Natural killer cell treated with Interleukin-12 subunit alpha and Interleukin-12 subunit beta and Interleukin-15 and Interleukin-18, amount 100 ng/mL, for 72 hours (primary cell): ENCODE results near the gene DNAJC12. TPM values are rescaled to one million over a fixed set of nuclear protein-coding genes. Genes with fewer than 3 reads are reported as not detected.
"Not testable (repeated sequence)": the region's sequence is repeated elsewhere in the genome, so short reads cannot be mapped to it uniquely, and the experiment has no call there.

Experiments
- ATAC-seq, 2 donors: fragments of 150-1000 bp; cut with Tn5 transposase in 1 of 2; sonication (Bioruptor Pico), chemical (Tn5 transposase) in 1 of 2; 2 replicates each; pipeline ENCODE4 v1.10.0; 2021
- DNase-seq: peaks from one replicate; pipeline ENCODE4 v3.0.0; 2022; ENCODE audit warnings: low spot score
- H3K27ac Mint-ChIP-seq, 2 donors: 1 replicate in 1 of 2; 2 replicates in 1 of 2; pipeline ENCODE4 v1.8.0; 2022; ENCODE audit warnings: mixed read lengths in 2 of 2, mild to moderate bottlenecking in 1 of 2, moderate library complexity in 1 of 2
- H3K27me3 Mint-ChIP-seq, 2 donors: 1 replicate in 1 of 2; 2 replicates in 1 of 2; pipeline ENCODE4 v1.8.0; 2022; ENCODE audit warnings: mixed read lengths in 2 of 2
- H3K36me3 Mint-ChIP-seq: one replicate; pipeline ENCODE4 v1.8.0; 2022; ENCODE audit warnings: mixed read lengths
- H3K4me1 Mint-ChIP-seq, 2 donors: 1 replicate in 1 of 2; 2 replicates in 1 of 2; pipeline ENCODE4 v1.8.0; 2022; ENCODE audit warnings: low read depth in 2 of 2, mixed read lengths in 2 of 2, mild to moderate bottlenecking in 1 of 2
- H3K4me3 Mint-ChIP-seq: one replicate; pipeline ENCODE4 v1.8.0; 2022; ENCODE audit warnings: mixed read lengths
- H3K9me3 Mint-ChIP-seq: 2 replicates; pipeline ENCODE4 v1.8.0; 2022; ENCODE audit warnings: mixed read lengths
- total RNA-seq, 2 donors: library from RNA; stranded (reverse); gene quantifications; one replicate each; pipeline ENCODE4 v1.2.3, GENCODE V29; 2022

The DNAJC12 gene
- total RNA-seq, 2 donors from 2014 or later, result 0.24 to 2.3 TPM

GRCh38 chr10:67779465-67780203, 58.4 kb downstream of the DNAJC12 start:
- no peaks in the 10 kb centered on the region for H3K9me3 Mint-ChIP-seq
- H3K27me3 Mint-ChIP-seq, result peaks cover 0 to 3% of the 10 kb centered on the region in 2 donors
- H3K36me3 Mint-ChIP-seq, result no peaks in the 10 kb centered on the region
- H3K4me3 Mint-ChIP-seq, result no peak overlapping the region
- peak; percentile 70 to 72 for ATAC-seq
- peaks cover 6 to 12% of the 10 kb centered on the region in 2 donors for H3K4me1 Mint-ChIP-seq
- H3K27ac Mint-ChIP-seq, result no peak overlapping the region
- peak; percentile 69 for DNase-seq

GRCh38 chr10:67776371-67776770, 61.6 kb downstream of the DNAJC12 start:
- ATAC-seq (no peak), DNase-seq (no peak)
- Mint-ChIP-seq H3K27me3 (peaks cover 0 to 3% of the 10 kb centered on the region in 2 donors), H3K4me1 (peaks cover 6 to 8% of the 10 kb centered on the region in 2 donors), H3K9me3 (no peaks in the 10 kb centered on the region), H3K36me3 (no peaks in the 10 kb centered on the region), H3K27ac (no peak overlapping the region), H3K4me3 (no peak overlapping the region)

- Mint-ChIP-seq H3K9me3 (no peaks in the 10 kb centered on the region), H3K27me3 (peaks cover 0 to 3% of the 10 kb centered on the region in 2 donors), H3K4me1 (peaks cover 6 to 8% of the 10 kb centered on the region in 2 donors), H3K27ac (no peak overlapping the region), H3K36me3 (no peaks in the 10 kb centered on the region), H3K4me3 (no peak overlapping the region)
- DNase-seq (no peak), ATAC-seq (no peak)
Observed at GRCh38 chr10:67775279-67775678, 62.7 kb downstream of the DNAJC12 start.

- Mint-ChIP-seq H3K4me3 (no peak overlapping the region), H3K27ac (peak overlapping the region in 1 of 2 donors; percentile 54), H3K4me1 (peaks cover 6 to 8% of the 10 kb centered on the region in 2 donors), H3K27me3 (peaks cover 0 to 5% of the 10 kb centered on the region in 2 donors), H3K9me3 (no peaks in the 10 kb centered on the region), H3K36me3 (no peaks in the 10 kb centered on the region)
- ATAC-seq (peak; percentile 40 to 92), DNase-seq (no peak)
Observed at GRCh38 chr10:67772894-67773511, 65.0 kb downstream of the DNAJC12 start.

- H3K4me3 Mint-ChIP-seq, result no peak overlapping the region
- H3K9me3 Mint-ChIP-seq, result no peaks in the 10 kb centered on the region
- no peak for ATAC-seq
- no peaks in the 10 kb centered on the region for H3K36me3 Mint-ChIP-seq
- H3K27me3 Mint-ChIP-seq, result peaks cover 0 to 5% of the 10 kb centered on the region in 2 donors
- DNase-seq, result no peak
- peaks cover 6 to 8% of the 10 kb centered on the region in 2 donors for H3K4me1 Mint-ChIP-seq
- peak overlapping the region in 1 of 2 donors; percentile 54 for H3K27ac Mint-ChIP-seq
Observed at GRCh38 chr10:67772151-67772550, 65.8 kb downstream of the DNAJC12 start.

- no peaks in the 10 kb centered on the region for H3K9me3 Mint-ChIP-seq
- H3K27me3 Mint-ChIP-seq, result peaks cover 0 to 5% of the 10 kb centered on the region in 2 donors
- no peak for DNase-seq
- no peak overlapping the region for H3K4me3 Mint-ChIP-seq
- H3K4me1 Mint-ChIP-seq, result peaks cover 6 to 8% of the 10 kb centered on the region in 2 donors
- H3K36me3 Mint-ChIP-seq, result no peaks in the 10 kb centered on the region
- no peak overlapping the region for H3K27ac Mint-ChIP-seq
- peak in 1 of 2 donors; percentile 28 for ATAC-seq
Observed at GRCh38 chr10:67771200-67771599, 66.8 kb downstream of the DNAJC12 start.

GRCh38 chr10:67770537-67770936, 67.5 kb downstream of the DNAJC12 start:
- Mint-ChIP-seq H3K4me3 (no peak overlapping the region), H3K27me3 (peaks cover 0 to 4% of the 10 kb centered on the region in 2 donors)

GRCh38 chr10:67767244-67767643, 70.7 kb downstream of the DNAJC12 start:
- Mint-ChIP-seq H3K27ac (no peak overlapping the region), H3K9me3 (no peaks in the 10 kb centered on the region), H3K4me1 (peaks cover 18 to 24% of the 10 kb centered on the region in 2 donors), H3K36me3 (no peaks in the 10 kb centered on the region), H3K27me3 (peaks cover 0 to 2% of the 10 kb centered on the region in 2 donors), H3K4me3 (no peak overlapping the region)
- DNase-seq (no peak), ATAC-seq (no peak)

More at GRCh38 chr10:67770537-67770936, 67.5 kb downstream of the DNAJC12 start:
- no peak for ATAC-seq
- Mint-ChIP-seq H3K9me3 (no peaks in the 10 kb centered on the region), H3K36me3 (no peaks in the 10 kb centered on the region), H3K27ac (no peak overlapping the region), H3K4me1 (peaks cover 8 to 10% of the 10 kb centered on the region in 2 donors)
- no peak for DNase-seq

GRCh38 chr10:67764012-67764822, 73.8 kb downstream of the DNAJC12 start:
- Mint-ChIP-seq H3K27ac (peak overlapping the region; percentile 99), H3K4me1 (peaks cover 18 to 24% of the 10 kb centered on the region in 2 donors), H3K27me3 (peaks cover 5 to 6% of the 10 kb centered on the region in 2 donors), H3K36me3 (no peaks in the 10 kb centered on the region), H3K9me3 (no peaks in the 10 kb centered on the region), H3K4me3 (peak overlapping the region; percentile 92)
- peak; percentile 91 to 92 for ATAC-seq
- peak; percentile 92 for DNase-seq

GRCh38 chr10:67763499-67764011, 74.4 kb downstream of the DNAJC12 start:
- DNase-seq (peak; percentile 75), ATAC-seq (peak; percentile 54 to 62)
- peaks cover 18 to 24% of the 10 kb centered on the region in 2 donors for H3K4me1 Mint-ChIP-seq
- no peaks in the 10 kb centered on the region for H3K36me3 Mint-ChIP-seq
- no peaks in the 10 kb centered on the region for H3K9me3 Mint-ChIP-seq
- peak overlapping the region; percentile 92 for H3K4me3 Mint-ChIP-seq
- H3K27me3 Mint-ChIP-seq, result peaks cover 4 to 12% of the 10 kb centered on the region in 2 donors
- H3K27ac Mint-ChIP-seq, result peak overlapping the region; percentile 99

GRCh38 chr10:67762567-67762966, 75.4 kb downstream of the DNAJC12 start:
- not testable (repeated sequence) for H3K9me3 Mint-ChIP-seq, ATAC-seq, DNase-seq, H3K36me3 Mint-ChIP-seq
- Mint-ChIP-seq H3K4me1 (peaks cover 18 to 24% of the 10 kb centered on the region in 2 donors), H3K27ac (peak overlapping the region in 1 of 2 donors; percentile 99), H3K27me3 (peaks cover 7 to 17% of the 10 kb centered on the region in 2 donors), H3K4me3 (peak overlapping the region; percentile 92)

- ATAC-seq (no peak), DNase-seq (no peak)
- Mint-ChIP-seq H3K27me3 (peaks cover 10 to 25% of the 10 kb centered on the region in 2 donors), H3K36me3 (no peaks in the 10 kb centered on the region), H3K27ac (no peak overlapping the region), H3K4me3 (no peak overlapping the region), H3K4me1 (peaks cover 14 to 20% of the 10 kb centered on the region in 2 donors), H3K9me3 (no peaks in the 10 kb centered on the region)
Observed at GRCh38 chr10:67760272-67760671, 77.7 kb downstream of the DNAJC12 start.
